AG04450 (cell line): ENCODE data around the gene SLC15A4. TPM values are rescaled to one million over a fixed set of nuclear protein-coding genes. Genes with fewer than 3 reads are reported as not detected.
"Not testable (repeated sequence)": the region's sequence is repeated elsewhere in the genome, so short reads cannot be mapped to it uniquely, and the experiment has no call there.

Experiments used
- CTCF ChIA-PET: fragments of 300-600, 350-600 bp; formaldehyde crosslinking; extraction: SDS; loops from one replicate; lab custom pipeline; 2022; ENCODE audit warnings: antibody characterized with exemption, inconsistent platforms; lab: Charles Lee
- POLR2A ChIA-PET: fragments of 350-600 bp; formaldehyde crosslinking; extraction: SDS; loops from one replicate; lab custom pipeline; 2021; ENCODE audit warnings: antibody characterized with exemption, inconsistent platforms; lab: Yijun Ruan, JAX
- DNase-seq: peaks from one replicate; pipeline ENCODE4 v3.0.0-alpha.2; 2011; ENCODE audit warnings: low read depth, low spot score
- H3K27ac ChIP-seq: one replicate; pipeline ENCODE4 v1.5.1; 2012; ENCODE audit warnings: low read depth, low read length, control low read depth
- H3K27me3 ChIP-seq: one replicate; pipeline ENCODE4 v1.6.0; 2012; ENCODE audit warnings: low read length; ENCODE audit not compliant: control insufficient read depth, insufficient read depth
- H3K4me3 ChIP-seq: 2 replicates; pipeline ENCODE4 v1.5.1; 2011; ENCODE audit warnings: mild to moderate bottlenecking, low read depth, low read length, control low read depth
- H3K9me3 ChIP-seq: 2 replicates; pipeline ENCODE4 v1.5.1; 2012; ENCODE audit warnings: low read length; ENCODE audit not compliant: control insufficient read depth, insufficient read depth
- polyA plus RNA-seq: library from polyadenylated mRNA; depleted of rRNA; stranded (reverse); fragments of >200 nt; gene quantifications from 2 replicates; pipeline ENCODE4 v1.2.3, GENCODE V29; 2011
- TF ChIP-seq, protein P1 (sequence below): IDR thresholded peaks from 2 replicates; pipeline ENCODE4 v1.5.1; 2011; ENCODE audit warnings: low read depth, low read length, control low read depth, inconsistent platforms

The SLC15A4 gene
- polyA plus RNA-seq, 1 experiment = 21.2 TPM

DNA sequence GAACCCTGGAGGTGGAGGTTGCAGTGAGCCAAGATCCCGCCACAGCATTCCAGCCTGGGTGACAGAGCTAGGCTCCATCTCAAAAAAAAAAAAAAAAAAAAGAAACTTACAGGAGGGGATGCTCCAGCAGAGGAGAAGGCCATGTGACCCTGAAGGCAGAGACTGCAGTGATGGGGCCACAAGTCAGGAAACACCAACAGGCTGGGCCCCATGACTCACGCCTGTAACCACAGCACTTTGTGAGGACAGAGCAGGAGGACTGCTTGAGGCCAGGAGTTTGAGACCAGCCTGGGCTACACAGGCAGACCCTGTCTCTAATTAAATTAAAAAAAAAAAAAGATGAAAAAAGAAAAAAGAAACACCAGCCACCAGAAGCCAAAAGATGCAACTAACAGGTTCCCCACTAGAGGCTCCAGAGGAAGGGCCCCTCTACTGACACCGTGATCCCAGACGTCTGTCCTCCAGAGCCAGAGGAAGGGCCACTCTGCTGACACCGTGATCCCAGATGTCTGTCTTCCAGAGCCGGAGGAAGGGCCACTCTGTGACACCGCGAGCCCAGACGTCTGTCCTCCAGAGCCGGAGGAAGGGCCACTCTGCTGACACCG, 20.4 kb upstream of the SLC15A4 start:
- CTCF ChIA-PET = no interaction called here
- no peaks in the 10 kb centered on the region for H3K27me3 ChIP-seq
- POLR2A ChIA-PET = no interaction called here
- no peak overlapping the region for H3K27ac ChIP-seq
- H3K4me3 ChIP-seq = no peak overlapping the region
- peaks cover 53% of the 10 kb centered on the region for H3K9me3 ChIP-seq
- no peak for DNase-seq
- TF ChIP-seq, protein P1, sequence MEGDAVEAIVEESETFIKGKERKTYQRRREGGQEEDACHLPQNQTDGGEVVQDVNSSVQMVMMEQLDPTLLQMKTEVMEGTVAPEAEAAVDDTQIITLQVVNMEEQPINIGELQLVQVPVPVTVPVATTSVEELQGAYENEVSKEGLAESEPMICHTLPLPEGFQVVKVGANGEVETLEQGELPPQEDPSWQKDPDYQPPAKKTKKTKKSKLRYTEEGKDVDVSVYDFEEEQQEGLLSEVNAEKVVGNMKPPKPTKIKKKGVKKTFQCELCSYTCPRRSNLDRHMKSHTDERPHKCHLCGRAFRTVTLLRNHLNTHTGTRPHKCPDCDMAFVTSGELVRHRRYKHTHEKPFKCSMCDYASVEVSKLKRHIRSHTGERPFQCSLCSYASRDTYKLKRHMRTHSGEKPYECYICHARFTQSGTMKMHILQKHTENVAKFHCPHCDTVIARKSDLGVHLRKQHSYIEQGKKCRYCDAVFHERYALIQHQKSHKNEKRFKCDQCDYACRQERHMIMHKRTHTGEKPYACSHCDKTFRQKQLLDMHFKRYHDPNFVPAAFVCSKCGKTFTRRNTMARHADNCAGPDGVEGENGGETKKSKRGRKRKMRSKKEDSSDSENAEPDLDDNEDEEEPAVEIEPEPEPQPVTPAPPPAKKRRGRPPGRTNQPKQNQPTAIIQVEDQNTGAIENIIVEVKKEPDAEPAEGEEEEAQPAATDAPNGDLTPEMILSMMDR = no peak

DNA sequence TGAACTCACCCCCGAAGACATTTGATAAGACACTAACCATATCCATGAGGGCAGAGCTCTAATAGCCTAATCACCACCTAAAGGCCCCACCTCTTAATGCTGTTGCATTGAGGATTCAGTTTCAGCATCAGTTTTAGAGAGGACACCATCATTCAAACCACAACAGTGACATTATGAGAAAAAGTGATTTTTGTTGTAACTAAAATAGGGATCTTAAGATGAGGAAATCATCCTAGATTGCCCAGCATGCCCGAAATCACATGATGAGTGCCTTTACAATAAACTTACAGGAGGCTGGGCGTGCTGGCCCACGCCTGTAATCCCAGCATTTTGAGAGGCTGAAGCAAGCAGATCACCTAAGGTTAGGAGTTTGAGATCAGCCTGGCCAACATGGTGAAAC, 19.8 kb upstream of the SLC15A4 start:
- no peak for DNase-seq
- H3K27me3 ChIP-seq = no peaks in the 10 kb centered on the region
- no peak overlapping the region for H3K27ac ChIP-seq
- CTCF ChIA-PET = no interaction called here
- H3K9me3 ChIP-seq = peaks cover 52% of the 10 kb centered on the region
- TF ChIP-seq, protein P1 = no peak
- H3K4me3 ChIP-seq = no peak overlapping the region
- POLR2A ChIA-PET = no interaction called here

DNA sequence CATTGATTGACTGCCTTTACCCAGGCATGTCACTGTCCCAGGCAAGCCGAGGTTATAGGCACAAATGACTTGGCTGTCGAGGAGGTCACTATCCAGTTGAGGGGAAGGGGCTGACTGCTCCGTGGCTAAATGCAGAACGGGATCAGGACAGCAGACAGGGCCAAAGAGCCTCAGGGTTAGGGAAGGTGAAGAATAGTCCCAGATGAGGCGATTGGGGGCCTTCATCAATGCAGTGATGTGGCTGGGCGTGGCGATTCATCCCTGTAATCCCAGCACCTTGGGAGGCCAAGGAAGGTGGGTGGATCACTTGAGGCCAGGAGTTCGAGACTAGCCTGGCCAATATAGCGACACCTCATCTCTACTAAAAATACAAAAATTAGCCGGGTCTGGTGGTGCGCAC, 18.8 kb upstream of the SLC15A4 start:
- POLR2A ChIA-PET = no interaction called here
- DNase-seq = no peak
- H3K27me3 ChIP-seq = no peaks in the 10 kb centered on the region
- TF ChIP-seq, protein P1 = no peak
- peaks cover 44% of the 10 kb centered on the region for H3K9me3 ChIP-seq
- no peak overlapping the region for H3K27ac ChIP-seq
- H3K4me3 ChIP-seq = no peak overlapping the region
- CTCF ChIA-PET = no interaction called here

DNA sequence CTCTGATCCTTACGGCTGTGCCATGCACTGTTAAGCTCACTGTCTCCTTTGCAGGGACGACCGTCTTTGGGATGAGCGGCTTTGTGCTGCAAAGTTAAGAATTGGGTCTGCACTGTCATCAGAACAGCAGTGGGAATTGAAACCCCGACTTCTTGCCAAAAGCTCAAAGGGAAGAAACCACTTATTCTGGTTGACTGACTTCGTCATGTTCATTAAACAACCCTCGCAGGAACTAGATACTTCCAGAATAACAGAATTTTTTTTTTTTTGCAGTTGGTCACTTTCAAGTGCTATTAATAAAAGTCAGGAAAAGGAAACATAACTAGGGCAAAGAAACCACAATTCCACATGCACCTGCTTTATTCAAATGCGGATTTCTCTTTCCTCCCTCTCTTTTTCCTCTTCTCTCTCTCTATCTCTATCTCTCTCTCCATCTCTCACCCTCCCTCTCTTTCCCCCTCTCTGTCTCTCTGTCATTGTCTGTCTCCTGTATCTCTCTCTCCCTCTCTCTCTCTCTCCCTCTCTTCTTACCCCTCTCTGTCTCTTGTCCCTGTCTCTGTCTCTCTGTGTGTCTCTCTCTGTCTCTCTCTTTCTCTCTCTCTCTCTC, 17.2 kb upstream of the SLC15A4 start:
- H3K27me3 ChIP-seq = no peaks in the 10 kb centered on the region
- peaks cover 32% of the 10 kb centered on the region for H3K9me3 ChIP-seq
- TF ChIP-seq, protein P1 = no peak
- CTCF ChIA-PET = no interaction called here
- no peak overlapping the region for H3K27ac ChIP-seq
- H3K4me3 ChIP-seq = no peak overlapping the region
- POLR2A ChIA-PET = no interaction called here
- DNase-seq = no peak

DNA sequence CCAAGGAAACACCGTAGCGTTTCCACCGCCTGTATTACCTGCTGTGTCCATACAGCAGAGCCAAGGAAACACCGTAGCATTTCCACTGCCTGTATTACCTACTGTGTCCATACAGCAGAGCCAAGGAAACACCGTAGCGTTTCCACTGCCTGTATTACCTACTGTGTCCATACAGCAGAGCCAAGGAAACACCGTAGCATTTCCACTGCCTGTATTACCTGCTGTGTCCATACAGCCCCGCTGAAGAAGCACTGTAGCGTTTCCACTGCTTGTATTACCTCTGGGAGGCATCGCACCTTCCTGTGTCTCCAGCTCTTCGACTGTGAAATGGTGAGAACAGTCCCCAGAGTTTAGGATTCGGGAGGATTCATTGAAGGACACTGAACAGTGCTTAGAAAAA, 16.1 kb upstream of the SLC15A4 start:
- H3K4me3 ChIP-seq, H3K27me3 ChIP-seq, CTCF ChIA-PET, H3K27ac ChIP-seq, DNase-seq, POLR2A ChIA-PET: not testable (repeated sequence)
- H3K9me3 ChIP-seq = peaks cover 26% of the 10 kb centered on the region
